Liver (tissue), 9 donors: ENCODE measurements around the gene ZNF226. TPM values are rescaled to one million over a fixed set of nuclear protein-coding genes. Genes with fewer than 3 reads are reported as not detected.
A peak's percentile ranks its signal among the peaks of the same experiment; 100 is the strongest.
"Not testable (repeated sequence)": the region's sequence is repeated elsewhere in the genome, so short reads cannot be mapped to it uniquely, and the experiment has no call there.

ENCODE experiments used
- DNase-seq: peaks from one replicate; pipeline ENCODE4 v3.0.0-alpha.2; 2017; ENCODE audit warnings: low spot score
- H3K27ac ChIP-seq, 2 donors: one replicate each; pipeline ENCODE4 v1.7.0; 2013; ENCODE audit warnings: inconsistent platforms in 2 of 2, low read length in 2 of 2, control low read depth in 1 of 2, low read depth in 1 of 2, mild to moderate bottlenecking in 1 of 2
- H3K27me3 ChIP-seq, 4 donors: one replicate each; pipeline versions ENCODE4 v1.6.1 to v1.7.0; 2013; ENCODE audit warnings: low read length in 3 of 4, inconsistent platforms in 1 of 4, mild to moderate bottlenecking in 1 of 4, moderate library complexity in 1 of 4; ENCODE audit not compliant: control insufficient read depth in 4 of 4, insufficient read depth in 4 of 4
- H3K36me3 ChIP-seq, 4 donors: one replicate each; pipeline versions ENCODE4 v1.6.1 to v1.7.0; 2013; ENCODE audit warnings: low read length in 3 of 4, mild to moderate bottlenecking in 3 of 4, low read depth in 1 of 4, moderate library complexity in 1 of 4; ENCODE audit not compliant: control insufficient read depth in 4 of 4, insufficient read depth in 3 of 4
- H3K4me1 ChIP-seq, 4 donors: one replicate each; pipeline versions ENCODE4 v1.6.1 to v1.7.0; 2013; ENCODE audit warnings: low read length in 3 of 4, mild to moderate bottlenecking in 3 of 4, moderate library complexity in 1 of 4; ENCODE audit not compliant: control insufficient read depth in 4 of 4, insufficient read depth in 4 of 4
- H3K4me3 ChIP-seq, 3 donors: one replicate each; pipeline versions ENCODE4 v1.6.1 to v1.7.0; 2013; ENCODE audit warnings: low read length in 3 of 3, control low read depth in 1 of 3, low read depth in 1 of 3, mild to moderate bottlenecking in 1 of 3
- H3K9ac ChIP-seq, 2 donors: one replicate each; pipeline ENCODE4 v1.7.0; 2013; ENCODE audit warnings: low read length in 2 of 2, mild to moderate bottlenecking in 2 of 2, moderate library complexity in 2 of 2, control low read depth in 1 of 2, low read depth in 1 of 2
- H3K9me3 ChIP-seq, 4 donors: one replicate each; pipeline versions ENCODE4 v1.6.1 to v1.7.0; 2013; ENCODE audit warnings: low read length in 3 of 4; ENCODE audit not compliant: control insufficient read depth in 4 of 4
- ATF3 ChIP-seq: IDR thresholded peaks from 2 replicates; pipeline ENCODE4 v1.6.1; 2016; ENCODE audit warnings: antibody characterized with exemption
- EGR1 ChIP-seq, 2 donors: IDR thresholded peaks; 2 replicates each; pipeline ENCODE4 v1.6.1; 2016 to 2018; ENCODE audit warnings: antibody characterized with exemption in 2 of 2, low read depth in 2 of 2
- FOXA1 ChIP-seq: IDR thresholded peaks from 2 replicates; pipeline ENCODE4 v1.6.1; 2016; ENCODE audit warnings: antibody characterized with exemption
- FOXA2 ChIP-seq: IDR thresholded peaks from 2 replicates; pipeline ENCODE4 v1.6.1; 2016; ENCODE audit warnings: antibody characterized with exemption
- GABPA ChIP-seq, 2 donors: IDR thresholded peaks in 1 of 2; conservative IDR thresholded peaks in 1 of 2; 2 replicates each; pipeline ENCODE4 v1.6.1; 2016; ENCODE audit warnings: antibody characterized with exemption in 2 of 2, mild to moderate bottlenecking in 1 of 2, moderate library complexity in 1 of 2
- HNF4A ChIP-seq, 2 donors: conservative IDR thresholded peaks; 2 replicates each; pipeline ENCODE4 v1.6.1; 2016; ENCODE audit warnings: antibody characterized with exemption in 2 of 2, mild to moderate bottlenecking in 2 of 2
- HNF4G ChIP-seq: IDR thresholded peaks from 2 replicates; pipeline ENCODE4 v1.6.1; 2016; ENCODE audit warnings: antibody characterized with exemption
- JUND ChIP-seq, 2 donors: IDR thresholded peaks; 2 replicates each; pipeline ENCODE4 v1.6.1; 2016; ENCODE audit warnings: antibody characterized with exemption in 2 of 2
- NR2F2 ChIP-seq: IDR thresholded peaks from 2 replicates; pipeline ENCODE4 v1.6.1; 2016; ENCODE audit warnings: antibody characterized with exemption
- RAD21 ChIP-seq, 2 donors: IDR thresholded peaks; 2 replicates each; pipeline ENCODE4 v1.6.1; 2016; ENCODE audit warnings: antibody characterized with exemption in 2 of 2, mild to moderate bottlenecking in 2 of 2
- RXRA ChIP-seq, 2 donors: IDR thresholded peaks; 2 replicates each; pipeline ENCODE4 v1.6.1; 2017 to 2018; ENCODE audit warnings: antibody characterized with exemption in 2 of 2, mild to moderate bottlenecking in 1 of 2
- SP1 ChIP-seq: IDR thresholded peaks from 2 replicates; pipeline ENCODE4 v1.6.1; 2018; ENCODE audit warnings: antibody characterized with exemption, mild to moderate bottlenecking
- TAF1 ChIP-seq: conservative IDR thresholded peaks from 2 replicates; pipeline ENCODE4 v1.6.1; 2016; ENCODE audit warnings: antibody characterized with exemption, mild to moderate bottlenecking
- YY1 ChIP-seq: IDR thresholded peaks from 2 replicates; pipeline ENCODE4 v1.6.1; 2016; ENCODE audit warnings: antibody characterized with exemption, mild to moderate bottlenecking
- ZBTB33 ChIP-seq: IDR thresholded peaks from 2 replicates; pipeline ENCODE4 v1.6.1; 2016; ENCODE audit warnings: antibody characterized with exemption
- WGBS: extraction: QIAGEN DNeasy Blood & Tissue Kit; methylation state at CpG from one replicate; pipeline ENCODE4 v1.1.7; 2013; 5-methylcytosine and 5-hydroxymethylcytosine counted together
- polyA plus RNA-seq, 2 donors: library from polyadenylated mRNA; stranded (reverse) in 1 of 2; unstranded in 1 of 2; fragments of 200-250 nt in 1 of 2; fragments of >200 nt in 1 of 2; fragmentation: Nextera tagmentation in 1 of 2; extraction: Ambion mirVana in 1 of 2; gene quantifications; one replicate each; pipeline versions ENCODE4 v1.2.1 to v1.2.3, GENCODE V29; 2013 to 2015
- total RNA-seq, 2 donors: library from RNA; depleted of rRNA; stranded (reverse); fragments of >200 nt; gene quantifications; one replicate each; pipeline ENCODE4 v1.2.3, GENCODE V29; 2014
- TF ChIP-seq, protein P1 (sequence below): IDR thresholded peaks from 2 replicates; pipeline ENCODE4 v1.6.1; 2016; ENCODE audit warnings: antibody characterized with exemption
- TF ChIP-seq, protein P2 (sequence below): IDR thresholded peaks from 2 replicates; pipeline ENCODE4 v1.6.1; 2016; ENCODE audit warnings: antibody characterized with exemption, mild to moderate bottlenecking
- donor health status: healthy.
- donor health status: healthy.
- donor health status: healthy.
- donor health status: healthy.
- donor health status: healthy.

ZNF226 gene
- total and polyA plus RNA-seq, 4 donors, result 6.4 to 10.6 (median 8.5) TPM

DNA sequence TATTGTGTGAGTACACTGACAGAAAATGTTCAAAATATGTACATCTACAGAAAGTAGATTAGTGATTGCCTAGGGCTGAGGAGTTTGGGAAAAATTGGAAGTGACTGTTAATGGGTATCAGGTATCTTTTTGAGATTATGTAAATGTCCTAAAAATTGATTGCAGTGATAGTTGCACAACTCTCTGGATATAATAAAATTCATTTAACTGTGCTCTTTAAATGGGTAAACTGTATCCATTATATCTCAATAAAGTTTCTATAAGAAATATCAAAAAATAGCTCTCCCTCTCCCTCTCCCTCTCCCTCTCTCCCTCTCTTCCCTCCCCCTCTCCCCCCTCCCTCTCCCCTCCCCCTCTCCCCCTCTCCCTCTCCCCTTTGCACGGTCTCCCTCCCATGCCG, 38.1 kb downstream of the ZNF226 start:
- H3K27ac ChIP-seq, result no peak overlapping the region
- peaks cover 0 to 5% (median 0%) of the 10 kb centered on the region in 4 donors for H3K36me3 ChIP-seq
- WGBS, result no CpG with 5 or more reads among the region's 2 CpGs
- no peak for TF ChIP-seq HNF4A (conservative IDR thresholded peaks at IDR 0.05)
- TF ChIP-seq RXRA (IDR thresholded peaks at IDR 0.05), result no peak
- no peak for TF ChIP-seq EGR1 (IDR thresholded peaks at IDR 0.05; ENCODE audit: low read depth in 2 of 2)
- DNase-seq, result no peak
- no peak overlapping the region for H3K4me3 ChIP-seq
- peaks cover 0 to 3% (median 0%) of the 10 kb centered on the region in 4 donors for H3K27me3 ChIP-seq
- peaks cover 0 to 8% (median 2%) of the 10 kb centered on the region in 4 donors for H3K4me1 ChIP-seq
- peaks cover 5 to 36% (median 14%) of the 10 kb centered on the region in 4 donors for H3K9me3 ChIP-seq
- no peak overlapping the region for H3K9ac ChIP-seq

- H3K27ac ChIP-seq, H3K4me1 ChIP-seq, H3K9ac ChIP-seq, H3K27me3 ChIP-seq, H3K36me3 ChIP-seq, DNase-seq, H3K4me3 ChIP-seq: not testable (repeated sequence)
- H3K9me3 ChIP-seq, result peaks cover 5 to 31% (median 12%) of the 10 kb centered on the region in 4 donors
- WGBS, result 93% methylated on average over 31 of the region's 31 CpGs
Measured at GRCh38 chr19:44203877-44204276, 39.0 kb downstream of the ZNF226 start.

DNA sequence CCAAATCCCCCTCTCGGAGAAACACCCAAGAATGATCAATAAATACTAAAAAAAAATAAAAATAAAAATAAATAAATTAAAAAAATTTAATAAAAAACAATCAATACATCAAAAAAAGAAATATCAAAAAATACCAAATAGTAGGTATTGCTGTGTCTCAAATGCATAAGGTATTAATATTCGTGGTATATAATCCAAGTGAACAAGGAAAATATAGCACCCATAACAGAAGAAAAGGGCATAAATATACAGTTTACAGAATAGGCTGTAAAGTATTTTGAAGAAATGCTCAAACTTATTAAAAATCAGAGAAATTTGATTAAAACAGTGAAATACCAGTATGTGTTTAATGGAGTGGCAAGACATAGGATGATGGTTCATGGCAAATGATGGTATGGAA, 39.9 kb downstream of the ZNF226 start:
- TF ChIP-seq NR2F2 (no peak), FOXA2 (no peak), YY1 (no peak)
- no peak overlapping the region for H3K9ac ChIP-seq
- H3K27ac ChIP-seq, result no peak overlapping the region
- peaks cover 1 to 27% (median 10%) of the 10 kb centered on the region in 4 donors for H3K9me3 ChIP-seq
- 63% methylated on average over 2 of the region's 2 CpGs for WGBS
- no peak for DNase-seq
- peaks cover 0 to 8% (median 5%) of the 10 kb centered on the region in 4 donors for H3K4me1 ChIP-seq
- peaks cover 0 to 3% (median 0%) of the 10 kb centered on the region in 4 donors for H3K27me3 ChIP-seq
- peaks cover 0 to 5% (median 0%) of the 10 kb centered on the region in 4 donors for H3K36me3 ChIP-seq
- no peak overlapping the region for H3K4me3 ChIP-seq

DNA sequence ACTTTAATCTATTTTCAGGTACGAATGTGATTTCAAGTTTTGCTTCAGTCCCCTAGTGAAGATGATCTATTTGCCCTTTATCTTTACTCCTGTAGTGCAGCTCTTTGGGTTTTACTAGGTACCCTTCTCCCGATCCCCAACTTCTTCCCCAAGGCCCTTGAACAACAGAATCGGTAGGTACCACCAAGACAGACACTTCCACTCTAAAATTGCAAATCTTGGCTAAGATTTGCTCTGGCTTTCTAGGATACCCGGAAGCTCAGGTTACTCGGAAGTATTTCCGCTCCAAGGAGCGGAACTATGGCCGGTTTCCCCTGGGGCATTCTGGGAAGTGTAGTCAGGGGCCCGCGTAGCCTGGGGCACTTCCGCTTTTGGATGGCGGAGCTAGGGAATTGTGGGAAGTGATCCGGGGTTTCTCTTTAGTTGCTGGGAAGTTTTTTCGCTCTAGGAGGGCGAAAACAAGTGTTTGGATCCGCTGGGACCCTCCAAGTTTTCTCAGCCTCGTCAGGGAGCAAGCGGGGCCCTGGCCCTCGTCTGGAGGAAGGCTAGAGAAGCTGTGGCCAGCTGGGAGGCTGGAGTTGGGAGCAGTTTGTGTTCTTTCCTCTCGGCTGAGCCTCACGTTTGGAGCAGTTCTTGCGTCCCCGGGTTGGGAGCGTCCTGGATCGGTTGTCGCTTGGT, 42.4 kb downstream of the ZNF226 start:
- H3K36me3 ChIP-seq, result peaks cover 0 to 5% (median 0%) of the 10 kb centered on the region in 4 donors
- H3K4me1 ChIP-seq, result peaks cover 0 to 8% (median 5%) of the 10 kb centered on the region in 4 donors
- peaks cover 3 to 30% (median 11%) of the 10 kb centered on the region in 4 donors for H3K9me3 ChIP-seq
- peaks cover 0 to 3% (median 0%) of the 10 kb centered on the region in 4 donors for H3K27me3 ChIP-seq
- H3K9ac ChIP-seq, result peak overlapping the region; percentile 48 to 75
- H3K4me3 ChIP-seq, result peak overlapping the region; percentile 53 to 90 (median 79)
- peak overlapping the region; percentile 39 to 73 for H3K27ac ChIP-seq
- WGBS, result 4% methylated on average over 26 of the region's 26 CpGs
- DNase-seq, result peak; percentile 86
- peak; percentile 98 for TF ChIP-seq YY1
- TF ChIP-seq, protein P1, sequence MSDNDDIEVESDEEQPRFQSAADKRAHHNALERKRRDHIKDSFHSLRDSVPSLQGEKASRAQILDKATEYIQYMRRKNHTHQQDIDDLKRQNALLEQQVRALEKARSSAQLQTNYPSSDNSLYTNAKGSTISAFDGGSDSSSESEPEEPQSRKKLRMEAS, result peak; percentile 100
- TF ChIP-seq HNF4G, result peak; percentile 30
- TF ChIP-seq ATF3, result no peak
- TF ChIP-seq SP1, result peak; percentile 58
- peak; percentile 54 for TF ChIP-seq TAF1
- TF ChIP-seq, protein P2, sequence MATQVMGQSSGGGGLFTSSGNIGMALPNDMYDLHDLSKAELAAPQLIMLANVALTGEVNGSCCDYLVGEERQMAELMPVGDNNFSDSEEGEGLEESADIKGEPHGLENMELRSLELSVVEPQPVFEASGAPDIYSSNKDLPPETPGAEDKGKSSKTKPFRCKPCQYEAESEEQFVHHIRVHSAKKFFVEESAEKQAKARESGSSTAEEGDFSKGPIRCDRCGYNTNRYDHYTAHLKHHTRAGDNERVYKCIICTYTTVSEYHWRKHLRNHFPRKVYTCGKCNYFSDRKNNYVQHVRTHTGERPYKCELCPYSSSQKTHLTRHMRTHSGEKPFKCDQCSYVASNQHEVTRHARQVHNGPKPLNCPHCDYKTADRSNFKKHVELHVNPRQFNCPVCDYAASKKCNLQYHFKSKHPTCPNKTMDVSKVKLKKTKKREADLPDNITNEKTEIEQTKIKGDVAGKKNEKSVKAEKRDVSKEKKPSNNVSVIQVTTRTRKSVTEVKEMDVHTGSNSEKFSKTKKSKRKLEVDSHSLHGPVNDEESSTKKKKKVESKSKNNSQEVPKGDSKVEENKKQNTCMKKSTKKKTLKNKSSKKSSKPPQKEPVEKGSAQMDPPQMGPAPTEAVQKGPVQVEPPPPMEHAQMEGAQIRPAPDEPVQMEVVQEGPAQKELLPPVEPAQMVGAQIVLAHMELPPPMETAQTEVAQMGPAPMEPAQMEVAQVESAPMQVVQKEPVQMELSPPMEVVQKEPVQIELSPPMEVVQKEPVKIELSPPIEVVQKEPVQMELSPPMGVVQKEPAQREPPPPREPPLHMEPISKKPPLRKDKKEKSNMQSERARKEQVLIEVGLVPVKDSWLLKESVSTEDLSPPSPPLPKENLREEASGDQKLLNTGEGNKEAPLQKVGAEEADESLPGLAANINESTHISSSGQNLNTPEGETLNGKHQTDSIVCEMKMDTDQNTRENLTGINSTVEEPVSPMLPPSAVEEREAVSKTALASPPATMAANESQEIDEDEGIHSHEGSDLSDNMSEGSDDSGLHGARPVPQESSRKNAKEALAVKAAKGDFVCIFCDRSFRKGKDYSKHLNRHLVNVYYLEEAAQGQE, result no peak
- peak; percentile 98 to 99 for TF ChIP-seq EGR1 (IDR thresholded peaks at IDR 0.05; ENCODE audit: low read depth in 2 of 2)
- TF ChIP-seq NR2F2, result peak; percentile 61
- TF ChIP-seq RXRA (IDR thresholded peaks at IDR 0.05), result peak; percentile 40 to 50
- peak; percentile 91 to 100 for TF ChIP-seq GABPA (IDR thresholded peaks at IDR 0.05 in 1 of 2, conservative IDR thresholded peaks at IDR 0.05 in 1 of 2)
- TF ChIP-seq RAD21 (IDR thresholded peaks at IDR 0.05), result peak; percentile 37 to 49
- TF ChIP-seq FOXA2, result no peak
- peak; percentile 95 for TF ChIP-seq ZBTB33
- TF ChIP-seq JUND (IDR thresholded peaks at IDR 0.05), result no peak
- TF ChIP-seq HNF4A (conservative IDR thresholded peaks at IDR 0.05), result peak; percentile 33 to 34
- no peak for TF ChIP-seq FOXA1
